ENCODE results near the gene RPS14. TPM values are rescaled to one million over a fixed set of nuclear protein-coding genes. Genes with fewer than 3 reads are reported as not detected.

Gene RPS14
- total RNA-seq, 1 experiment from 2014 or later, result 2,031 TPM

DNA sequence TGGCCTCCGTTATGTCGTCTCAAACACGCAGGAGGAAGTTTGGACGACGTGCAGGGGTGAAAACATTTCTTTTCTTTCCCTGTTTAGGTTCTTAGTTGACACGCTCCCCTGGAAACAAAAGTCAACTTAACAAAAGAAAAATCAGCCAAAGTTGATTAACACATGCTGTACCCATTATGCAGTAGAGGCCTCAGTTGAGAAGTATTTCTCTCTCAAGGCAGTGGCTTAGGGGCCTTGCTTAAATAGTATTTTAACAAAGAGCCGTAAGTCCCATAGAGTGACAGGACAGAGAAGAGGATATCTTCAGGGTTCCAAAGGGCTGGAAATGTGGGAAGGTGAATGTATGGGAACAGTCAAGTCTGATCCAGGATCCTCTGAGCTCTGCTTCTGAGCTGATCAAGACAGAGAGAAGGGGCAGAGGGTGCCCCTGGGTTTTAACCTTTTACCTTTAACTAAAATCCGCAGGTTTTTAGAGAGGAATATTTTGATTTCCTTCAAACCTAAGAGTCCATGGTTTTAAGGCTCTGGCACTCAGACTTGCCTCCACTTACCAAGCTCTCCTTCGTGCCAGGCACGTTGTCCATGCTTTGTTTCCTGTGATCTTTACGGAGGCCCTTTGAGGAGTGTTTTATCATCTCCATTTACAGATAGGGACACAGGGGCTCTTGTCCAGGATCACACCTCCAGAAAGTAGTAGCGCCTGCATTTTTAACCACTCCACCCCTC is 36.2 kb downstream of the RPS14 start:
- Histone ChIP-seq H3K4me1 (ENCODE audit: insufficient read depth, low read length) (no peaks in the 10 kb centered on the region; the same call in 1 of the 2 replicates), H3K4me2 (ENCODE audit: low read length) (no peak overlapping the region), H3K9me3 (ENCODE audit: low read length) (no peaks in the 10 kb centered on the region), H3K36me3 (ENCODE audit: low read depth, low read length) (no peaks in the 10 kb centered on the region), H3K79me2 (ENCODE audit: low read length) (no peaks in the 10 kb centered on the region), H3K27ac (ENCODE audit: low read length) (no peak overlapping the region), H3F3A (ENCODE audit: low read length, unreplicated experiment) (no peaks in the 10 kb centered on the region), H4K20me1 (ENCODE audit: low read length) (no peaks in the 10 kb centered on the region), H3K9me2 (replicated peaks; ENCODE audit: low read length) (no peaks in the 10 kb centered on the region), H2AFZ (ENCODE audit: low read length) (no peak overlapping the region), H3K9ac (ENCODE audit: low read length) (no peak overlapping the region), H3K4me3 (ENCODE audit: low read length) (no peak overlapping the region), H3K27me3 (ENCODE audit: low read length) (no peaks in the 10 kb centered on the region)
- ChIA-PET CTCF (no interaction called here), POLR2A (ENCODE audit: unreplicated experiment) (no interaction called here)
- TF ChIP-seq, protein P1, sequence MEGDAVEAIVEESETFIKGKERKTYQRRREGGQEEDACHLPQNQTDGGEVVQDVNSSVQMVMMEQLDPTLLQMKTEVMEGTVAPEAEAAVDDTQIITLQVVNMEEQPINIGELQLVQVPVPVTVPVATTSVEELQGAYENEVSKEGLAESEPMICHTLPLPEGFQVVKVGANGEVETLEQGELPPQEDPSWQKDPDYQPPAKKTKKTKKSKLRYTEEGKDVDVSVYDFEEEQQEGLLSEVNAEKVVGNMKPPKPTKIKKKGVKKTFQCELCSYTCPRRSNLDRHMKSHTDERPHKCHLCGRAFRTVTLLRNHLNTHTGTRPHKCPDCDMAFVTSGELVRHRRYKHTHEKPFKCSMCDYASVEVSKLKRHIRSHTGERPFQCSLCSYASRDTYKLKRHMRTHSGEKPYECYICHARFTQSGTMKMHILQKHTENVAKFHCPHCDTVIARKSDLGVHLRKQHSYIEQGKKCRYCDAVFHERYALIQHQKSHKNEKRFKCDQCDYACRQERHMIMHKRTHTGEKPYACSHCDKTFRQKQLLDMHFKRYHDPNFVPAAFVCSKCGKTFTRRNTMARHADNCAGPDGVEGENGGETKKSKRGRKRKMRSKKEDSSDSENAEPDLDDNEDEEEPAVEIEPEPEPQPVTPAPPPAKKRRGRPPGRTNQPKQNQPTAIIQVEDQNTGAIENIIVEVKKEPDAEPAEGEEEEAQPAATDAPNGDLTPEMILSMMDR (conservative IDR thresholded peaks at IDR 0.05; ENCODE audit: low read depth, low read length), result no peak
- no TSS peak for BruUV-seq (replicated peaks)
- intact Hi-C loops (cut with micrococcal nuclease), result no loop called here
- ATAC-seq (no peak), DNase-seq (no peak)

DNA sequence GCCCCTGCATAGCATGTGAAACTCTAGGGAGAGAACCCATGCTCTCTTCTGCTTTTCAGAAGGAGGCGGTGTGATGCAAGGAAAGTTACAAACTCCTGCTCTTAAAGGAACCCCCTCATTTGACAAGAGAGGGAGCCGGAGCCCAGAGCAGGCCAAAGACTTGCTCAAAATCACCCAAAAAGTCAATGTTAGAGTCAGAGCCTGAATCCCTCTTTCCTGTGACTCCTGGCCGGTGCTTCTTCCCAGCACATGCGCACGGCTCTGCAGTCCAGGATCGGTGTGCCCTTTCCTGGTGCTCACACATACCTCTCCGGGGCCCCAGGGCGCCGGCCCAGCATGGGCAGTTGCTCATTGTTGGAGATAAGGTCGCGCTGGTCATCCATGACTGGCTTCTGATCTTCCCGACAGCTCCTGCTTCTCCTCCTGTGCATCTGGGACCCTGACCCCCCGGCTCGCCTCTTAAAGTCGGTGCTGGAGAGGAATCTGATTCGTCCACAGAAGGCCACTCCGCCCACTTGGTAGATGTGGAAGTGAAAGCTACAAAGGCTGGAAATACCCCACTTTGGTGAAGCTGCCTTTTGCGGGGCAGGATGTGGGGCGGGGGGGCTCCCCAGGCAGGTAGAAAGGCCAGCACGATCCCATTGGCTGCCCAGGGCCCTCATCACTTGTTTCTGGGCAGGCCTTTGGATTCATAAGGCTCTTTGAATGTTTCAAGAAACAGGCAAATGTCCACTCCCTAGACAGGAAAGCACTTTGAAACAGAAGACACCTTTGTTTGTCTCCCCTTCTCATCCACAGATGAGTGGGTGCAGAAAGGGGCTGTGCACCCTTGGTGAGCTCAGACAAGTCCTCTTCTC is 37.0 kb downstream of the RPS14 start, which contains the start of gene CD74:
TSS of gene CD74 (minus strand) at position 592 of the 857 bp plus-strand sequence. CDS start at position 431, 161 bp downstream.
- CTCF ChIA-PET, result no interaction called here
- POLR2A ChIA-PET (ENCODE audit: unreplicated experiment), result no interaction called here
- H3K4me3 ChIP-seq (ENCODE audit: low read length), result no peak within 1 kb of the TSS
- H3F3A ChIP-seq (ENCODE audit: low read length, unreplicated experiment), result no peaks in the 10 kb centered on the region
- H3K36me3 ChIP-seq (ENCODE audit: low read depth, low read length), result no peaks in the 10 kb centered on the region
- no peaks in the 10 kb centered on the region for H3K27me3 ChIP-seq (ENCODE audit: low read length)
- H3K9me2 ChIP-seq (replicated peaks; ENCODE audit: low read length), result no peaks in the 10 kb centered on the region
- H3K4me1 ChIP-seq (ENCODE audit: insufficient read depth, low read length), result no peaks in the 10 kb centered on the region; the same call in 1 of the 2 replicates
- H3K79me2 ChIP-seq (ENCODE audit: low read length), result no peaks in the 10 kb centered on the region
- H2AFZ ChIP-seq (ENCODE audit: low read length), result no peak within 1 kb of the TSS
- no peaks in the 10 kb centered on the region for H4K20me1 ChIP-seq (ENCODE audit: low read length)
- H3K9me3 ChIP-seq (ENCODE audit: low read length), result no peaks in the 10 kb centered on the region
- H3K4me2 ChIP-seq (ENCODE audit: low read length), result no peak within 1 kb of the TSS
- BruUV-seq (replicated peaks), result no TSS peak
- ATAC-seq, result no peak
- no peak within 1 kb of the TSS for H3K27ac ChIP-seq (ENCODE audit: low read length)
- TF ChIP-seq EZH2 (IDR thresholded peaks at IDR 0.05; ENCODE audit: low read length, unreplicated experiment) (no peak), EZH2phosphoT487 (IDR thresholded peaks at IDR 0.05; ENCODE audit: borderline replicate concordance, low read length) (no peak)
- TF ChIP-seq, protein P1 (conservative IDR thresholded peaks at IDR 0.05; ENCODE audit: low read depth, low read length), result no peak
- peak; percentile 37 for DNase-seq
- intact Hi-C loops (cut with micrococcal nuclease), result no loop called here
- no peak within 1 kb of the TSS for H3K9ac ChIP-seq (ENCODE audit: low read length)

Data from PC-3 (cell line).